CD14-positive monocyte (primary cell): ENCODE data around the gene EEF1AKMT2. TPM values are rescaled to one million over a fixed set of nuclear protein-coding genes. Genes with fewer than 3 reads are reported as not detected.

ENCODE experiments used
- DNase-seq, 3 donors: peaks; one replicate each; pipeline ENCODE4 v3.0.0-alpha.2; 2011 to 2022
- H2AFZ ChIP-seq: 2 replicates; pipeline ENCODE4 v1.6.0; 2012; ENCODE audit warnings: mild to moderate bottlenecking, low read depth, low read length, inconsistent platforms; ENCODE audit not compliant: insufficient read depth, poor library complexity, severe bottlenecking
- H3K27ac ChIP-seq, 2 donors: 1 replicate in 1 of 2; 2 replicates in 1 of 2; pipeline ENCODE4 v1.5.1; 2012 to 2013; ENCODE audit warnings: low read length in 2 of 2, control low read depth in 1 of 2, inconsistent platforms in 1 of 2, low read depth in 1 of 2, mild to moderate bottlenecking in 1 of 2
- H3K27me3 ChIP-seq, 2 donors: one replicate each; pipeline versions ENCODE4 v1.6.0 to v1.6.1; 2011 to 2013; ENCODE audit warnings: low read length in 2 of 2; ENCODE audit not compliant: control insufficient read depth in 2 of 2, insufficient read depth in 2 of 2
- H3K36me3 ChIP-seq, 2 donors: replicated peaks in 1 of 2; 1 replicate in 1 of 2; 2 replicates in 1 of 2; pipeline versions ENCODE4 v1.5.1 to v1.6.1; 2012 to 2013; ENCODE audit warnings: low read length in 2 of 2, control low read depth in 1 of 2, inconsistent platforms in 1 of 2, mild to moderate bottlenecking in 1 of 2; ENCODE audit not compliant: insufficient read depth in 2 of 2, control insufficient read depth in 1 of 2
- H3K4me1 ChIP-seq, 2 donors: 1 replicate in 1 of 2; 2 replicates in 1 of 2; pipeline versions ENCODE4 v1.5.1 to v1.6.1; 2012 to 2013; ENCODE audit warnings: low read length in 2 of 2, control low read depth in 1 of 2, inconsistent platforms in 1 of 2, mild to moderate bottlenecking in 1 of 2, moderate library complexity in 1 of 2; ENCODE audit not compliant: insufficient read depth in 2 of 2, control insufficient read depth in 1 of 2
- H3K4me2 ChIP-seq: replicated peaks from 2 replicates; pipeline ENCODE3; 2012; ENCODE audit warnings: low read length, moderate library complexity, mild to moderate bottlenecking; ENCODE audit not compliant: poor library complexity, severe bottlenecking; ENCODE audit errors: extremely low read depth
- H3K4me3 ChIP-seq, 3 experiments: fragments of 200-600 bp in 1 of 3; sonication (generic) in 1 of 3; replicated peaks in 1 of 3; 1 replicate in 2 of 3; 2 replicates in 1 of 3; pipeline ENCODE4 v1.5.1; 2011 to 2013; ENCODE audit warnings: low read length in 3 of 3, mild to moderate bottlenecking in 3 of 3, control low read depth in 2 of 3, low read depth in 2 of 3, inconsistent platforms in 1 of 3, moderate library complexity in 1 of 3
- H3K79me2 ChIP-seq: 2 replicates; pipeline ENCODE4 v1.6.0; 2012; ENCODE audit warnings: mild to moderate bottlenecking, control low read depth, inconsistent platforms, low read length, moderate library complexity; ENCODE audit not compliant: insufficient read depth
- H3K9ac ChIP-seq: 2 replicates; pipeline ENCODE4 v1.6.0; 2017; ENCODE audit warnings: low read length, mild to moderate bottlenecking; ENCODE audit not compliant: insufficient read depth, poor library complexity, severe bottlenecking
- H3K9me3 ChIP-seq, 2 donors: replicated peaks in 1 of 2; 1 replicate in 1 of 2; 2 replicates in 1 of 2; pipeline versions ENCODE4 v1.5.1 to v1.6.1; 2012 to 2013; ENCODE audit warnings: low read length in 2 of 2, control low read depth in 1 of 2; ENCODE audit not compliant: control insufficient read depth in 1 of 2, insufficient read depth in 1 of 2
- H4K20me1 ChIP-seq: 2 replicates; pipeline ENCODE4 v1.6.0; 2012; ENCODE audit warnings: mild to moderate bottlenecking, low read length, control low read depth, moderate library complexity; ENCODE audit not compliant: insufficient read depth
- H3K27ac Mint-ChIP-seq, 7 donors: one replicate each; pipeline ENCODE4 v1.8.0; 2020; ENCODE audit warnings: mild to moderate bottlenecking in 7 of 7, mixed read lengths in 7 of 7, moderate library complexity in 6 of 7, inconsistent platforms in 2 of 7
- H3K27me3 Mint-ChIP-seq, 3 donors: one replicate each; pipeline ENCODE4 v1.8.0; 2021 to 2022; ENCODE audit warnings: low read depth in 3 of 3, mild to moderate bottlenecking in 3 of 3, mixed read lengths in 3 of 3, moderate library complexity in 3 of 3, inconsistent platforms in 1 of 3
- H3K36me3 Mint-ChIP-seq, 2 donors: one replicate each; pipeline ENCODE4 v1.8.0; 2020; ENCODE audit warnings: mixed read lengths in 2 of 2, inconsistent platforms in 1 of 2, mild to moderate bottlenecking in 1 of 2
- H3K4me1 Mint-ChIP-seq: one replicate; pipeline ENCODE4 v1.8.0; 2020; ENCODE audit warnings: mild to moderate bottlenecking, mixed read lengths
- H3K4me3 Mint-ChIP-seq, 2 donors: one replicate each; pipeline ENCODE4 v1.8.0; 2020; ENCODE audit warnings: mild to moderate bottlenecking in 2 of 2, mixed read lengths in 2 of 2, moderate library complexity in 1 of 2
- H3K9me3 Mint-ChIP-seq, 7 donors: one replicate each; pipeline ENCODE4 v1.8.0; 2020 to 2022; ENCODE audit warnings: mixed read lengths in 7 of 7, mild to moderate bottlenecking in 6 of 7, moderate library complexity in 6 of 7, inconsistent platforms in 2 of 7
- CTCF ChIP-seq: fragments of 200-600 bp; IDR thresholded peaks from one replicate; pipeline ENCODE4 v1.8.0; 2022; ENCODE audit warnings: antibody characterized with exemption, mild to moderate bottlenecking
- WGBS: methylation state at CpG from one replicate; pipeline ENCODE4 v1.1.5; 2013; ENCODE audit warnings: missing lambda C conversion rate; ENCODE audit not compliant: insufficient coverage; 5-methylcytosine and 5-hydroxymethylcytosine counted together
- intact Hi-C, 2 donors: fragments of 100-400 bp; cut with micrococcal nuclease; formaldehyde crosslinking; loops; one replicate each; pipeline versions ENCODE4 v1.15.0 to v1.15.1; 2023
- polyA plus RNA-seq, 3 donors: library from polyadenylated mRNA; depleted of rRNA in 1 of 3; unstranded in 2 of 3; stranded (reverse) in 1 of 3; fragments of 300-500 nt in 2 of 3; fragments of >200 nt in 1 of 3; fragmentation: Illumina TruSeq in 2 of 3; gene quantifications; 1 replicate in 2 of 3; 2 replicates in 1 of 3; pipeline ENCODE4 v1.2.3, GENCODE V29; 2012 to 2021

Gene EEF1AKMT2
- polyA plus RNA-seq, 3 donors: 7.6 to 13.6 (median 8.2) TPM

GRCh38 chr10:124768791-124769190 is 22.9 kb downstream of the EEF1AKMT2 start:
- Histone ChIP-seq H3K4me3 (no peak overlapping the region), H3K27ac (no peak overlapping the region), H2AFZ (no peak overlapping the region), H3K4me2 (no peak overlapping the region), H3K36me3 (peaks cover 47 to 81% of the 10 kb centered on the region in 2 donors), H3K27me3 (no peaks in the 10 kb centered on the region), H3K9me3 (no peaks in the 10 kb centered on the region), H3K9ac (no peak overlapping the region), H4K20me1 (no peaks in the 10 kb centered on the region), H3K79me2 (no peaks in the 10 kb centered on the region), H3K4me1 (no peaks in the 10 kb centered on the region)
- no peak for DNase-seq
- H3K27me3 Mint-ChIP-seq: peaks cover 0 to 3% (median 0%) of the 10 kb centered on the region in 3 donors
- intact Hi-C loops: no loop called here
- TF ChIP-seq CTCF: no peak
- H3K27ac Mint-ChIP-seq: peak overlapping the region in 2 of 7 donors; percentile 37 to 70
- peaks cover 56 to 76% of the 10 kb centered on the region in 2 donors for H3K36me3 Mint-ChIP-seq
- WGBS: no CpG with 5 or more reads among the region's 2 CpGs
- no peak overlapping the region for H3K4me3 Mint-ChIP-seq
- no peaks in the 10 kb centered on the region for H3K4me1 Mint-ChIP-seq
- peaks cover 0 to 2% (median 0%) of the 10 kb centered on the region in 7 donors for H3K9me3 Mint-ChIP-seq

GRCh38 chr10:124765256-124765655 is 26.4 kb downstream of the EEF1AKMT2 start:
- H3K27me3 ChIP-seq: no peaks in the 10 kb centered on the region
- peaks cover 0 to 2% (median 0%) of the 10 kb centered on the region in 7 donors for H3K9me3 Mint-ChIP-seq
- intact Hi-C loops: no loop called here
- H3K36me3 ChIP-seq: peaks cover 61 to 78% of the 10 kb centered on the region in 2 donors
- no peaks in the 10 kb centered on the region for H3K9me3 ChIP-seq
- H3K27me3 Mint-ChIP-seq: peaks cover 0 to 3% (median 0%) of the 10 kb centered on the region in 3 donors
- H3K4me3 ChIP-seq: no peak overlapping the region
- no peak overlapping the region for H3K4me3 Mint-ChIP-seq
- no peak overlapping the region for H2AFZ ChIP-seq
- no peaks in the 10 kb centered on the region for H3K4me1 ChIP-seq
- H3K79me2 ChIP-seq: no peaks in the 10 kb centered on the region
- DNase-seq: no peak
- no peak overlapping the region for H3K9ac ChIP-seq
- no peak overlapping the region for H3K4me2 ChIP-seq
- no peak overlapping the region for H3K27ac Mint-ChIP-seq
- peaks cover 52 to 70% of the 10 kb centered on the region in 2 donors for H3K36me3 Mint-ChIP-seq
- WGBS: 40% methylated on average over 1 of the region's 2 CpGs
- H3K27ac ChIP-seq: no peak overlapping the region
- H4K20me1 ChIP-seq: no peaks in the 10 kb centered on the region
- no peaks in the 10 kb centered on the region for H3K4me1 Mint-ChIP-seq
- TF ChIP-seq CTCF: no peak
